CD14-positive monocyte (primary cell): ENCODE measurements around the gene TDRKH. TPM values are rescaled to one million over a fixed set of nuclear protein-coding genes. Genes with fewer than 3 reads are reported as not detected.

Experiments used
- DNase-seq, 3 donors: peaks; one replicate each; pipeline ENCODE4 v3.0.0-alpha.2; 2011 to 2022
- H2AFZ ChIP-seq: 2 replicates; pipeline ENCODE4 v1.6.0; 2012; ENCODE audit warnings: mild to moderate bottlenecking, low read depth, low read length, inconsistent platforms; ENCODE audit not compliant: insufficient read depth, poor library complexity, severe bottlenecking
- H3K27ac ChIP-seq, 2 donors: 1 replicate in 1 of 2; 2 replicates in 1 of 2; pipeline ENCODE4 v1.5.1; 2012 to 2013; ENCODE audit warnings: low read length in 2 of 2, control low read depth in 1 of 2, inconsistent platforms in 1 of 2, low read depth in 1 of 2, mild to moderate bottlenecking in 1 of 2
- H3K27me3 ChIP-seq, 2 donors: one replicate each; pipeline versions ENCODE4 v1.6.0 to v1.6.1; 2011 to 2013; ENCODE audit warnings: low read length in 2 of 2; ENCODE audit not compliant: control insufficient read depth in 2 of 2, insufficient read depth in 2 of 2
- H3K36me3 ChIP-seq, 2 donors: replicated peaks in 1 of 2; 1 replicate in 1 of 2; 2 replicates in 1 of 2; pipeline versions ENCODE4 v1.5.1 to v1.6.1; 2012 to 2013; ENCODE audit warnings: low read length in 2 of 2, control low read depth in 1 of 2, inconsistent platforms in 1 of 2, mild to moderate bottlenecking in 1 of 2; ENCODE audit not compliant: insufficient read depth in 2 of 2, control insufficient read depth in 1 of 2
- H3K4me1 ChIP-seq, 2 donors: 1 replicate in 1 of 2; 2 replicates in 1 of 2; pipeline versions ENCODE4 v1.5.1 to v1.6.1; 2012 to 2013; ENCODE audit warnings: low read length in 2 of 2, control low read depth in 1 of 2, inconsistent platforms in 1 of 2, mild to moderate bottlenecking in 1 of 2, moderate library complexity in 1 of 2; ENCODE audit not compliant: insufficient read depth in 2 of 2, control insufficient read depth in 1 of 2
- H3K4me2 ChIP-seq: replicated peaks from 2 replicates; pipeline ENCODE3; 2012; ENCODE audit warnings: low read length, moderate library complexity, mild to moderate bottlenecking; ENCODE audit not compliant: poor library complexity, severe bottlenecking; ENCODE audit errors: extremely low read depth
- H3K4me3 ChIP-seq, 3 experiments: fragments of 200-600 bp in 1 of 3; sonication (generic) in 1 of 3; replicated peaks in 1 of 3; 1 replicate in 2 of 3; 2 replicates in 1 of 3; pipeline ENCODE4 v1.5.1; 2011 to 2013; ENCODE audit warnings: low read length in 3 of 3, mild to moderate bottlenecking in 3 of 3, control low read depth in 2 of 3, low read depth in 2 of 3, inconsistent platforms in 1 of 3, moderate library complexity in 1 of 3
- H3K79me2 ChIP-seq: 2 replicates; pipeline ENCODE4 v1.6.0; 2012; ENCODE audit warnings: mild to moderate bottlenecking, control low read depth, inconsistent platforms, low read length, moderate library complexity; ENCODE audit not compliant: insufficient read depth
- H3K9ac ChIP-seq: 2 replicates; pipeline ENCODE4 v1.6.0; 2017; ENCODE audit warnings: low read length, mild to moderate bottlenecking; ENCODE audit not compliant: insufficient read depth, poor library complexity, severe bottlenecking
- H3K9me3 ChIP-seq, 2 donors: replicated peaks in 1 of 2; 1 replicate in 1 of 2; 2 replicates in 1 of 2; pipeline versions ENCODE4 v1.5.1 to v1.6.1; 2012 to 2013; ENCODE audit warnings: low read length in 2 of 2, control low read depth in 1 of 2; ENCODE audit not compliant: control insufficient read depth in 1 of 2, insufficient read depth in 1 of 2
- H4K20me1 ChIP-seq: 2 replicates; pipeline ENCODE4 v1.6.0; 2012; ENCODE audit warnings: mild to moderate bottlenecking, low read length, control low read depth, moderate library complexity; ENCODE audit not compliant: insufficient read depth
- H3K27ac Mint-ChIP-seq, 7 donors: one replicate each; pipeline ENCODE4 v1.8.0; 2020; ENCODE audit warnings: mild to moderate bottlenecking in 7 of 7, mixed read lengths in 7 of 7, moderate library complexity in 6 of 7, inconsistent platforms in 2 of 7
- H3K27me3 Mint-ChIP-seq, 3 donors: one replicate each; pipeline ENCODE4 v1.8.0; 2021 to 2022; ENCODE audit warnings: low read depth in 3 of 3, mild to moderate bottlenecking in 3 of 3, mixed read lengths in 3 of 3, moderate library complexity in 3 of 3, inconsistent platforms in 1 of 3
- H3K36me3 Mint-ChIP-seq, 2 donors: one replicate each; pipeline ENCODE4 v1.8.0; 2020; ENCODE audit warnings: mixed read lengths in 2 of 2, inconsistent platforms in 1 of 2, mild to moderate bottlenecking in 1 of 2
- H3K4me1 Mint-ChIP-seq: one replicate; pipeline ENCODE4 v1.8.0; 2020; ENCODE audit warnings: mild to moderate bottlenecking, mixed read lengths
- H3K4me3 Mint-ChIP-seq, 2 donors: one replicate each; pipeline ENCODE4 v1.8.0; 2020; ENCODE audit warnings: mild to moderate bottlenecking in 2 of 2, mixed read lengths in 2 of 2, moderate library complexity in 1 of 2
- H3K9me3 Mint-ChIP-seq, 7 donors: one replicate each; pipeline ENCODE4 v1.8.0; 2020 to 2022; ENCODE audit warnings: mixed read lengths in 7 of 7, mild to moderate bottlenecking in 6 of 7, moderate library complexity in 6 of 7, inconsistent platforms in 2 of 7
- CTCF ChIP-seq: fragments of 200-600 bp; IDR thresholded peaks from one replicate; pipeline ENCODE4 v1.8.0; 2022; ENCODE audit warnings: antibody characterized with exemption, mild to moderate bottlenecking
- WGBS: methylation state at CpG from one replicate; pipeline ENCODE4 v1.1.5; 2013; ENCODE audit warnings: missing lambda C conversion rate; ENCODE audit not compliant: insufficient coverage; 5-methylcytosine and 5-hydroxymethylcytosine counted together
- intact Hi-C, 2 donors: fragments of 100-400 bp; cut with micrococcal nuclease; formaldehyde crosslinking; loops; one replicate each; pipeline versions ENCODE4 v1.15.0 to v1.15.1; 2023
- polyA plus RNA-seq, 3 donors: library from polyadenylated mRNA; depleted of rRNA in 1 of 3; unstranded in 2 of 3; stranded (reverse) in 1 of 3; fragments of 300-500 nt in 2 of 3; fragments of >200 nt in 1 of 3; fragmentation: Illumina TruSeq in 2 of 3; gene quantifications; 1 replicate in 2 of 3; 2 replicates in 1 of 3; pipeline ENCODE4 v1.2.3, GENCODE V29; 2012 to 2021

The TDRKH gene
- polyA plus RNA-seq, 3 donors, result 0.72 to 1.6 (median 1.1) TPM

- Histone ChIP-seq H3K9me3 (peaks cover 0 to 22% of the 10 kb centered on the region in 2 donors), H3K4me3 (peak overlapping the region in 2 of 3 experiments; percentile 17 to 68), H3K36me3 (no peaks in the 10 kb centered on the region), H2AFZ (peak overlapping the region; percentile 56), H3K27ac (no peak overlapping the region), H3K4me1 (peaks cover 45 to 68% of the 10 kb centered on the region in 2 donors), H4K20me1 (no peaks in the 10 kb centered on the region), H3K9ac (peak overlapping the region; percentile 36), H3K79me2 (no peaks in the 10 kb centered on the region), H3K4me2 (peak overlapping the region; percentile 76), H3K27me3 (peaks cover 44 to 61% of the 10 kb centered on the region in 2 donors)
- Mint-ChIP-seq H3K4me1 (peaks cover 60% of the 10 kb centered on the region), H3K9me3 (peaks cover 0 to 21% (median 14%) of the 10 kb centered on the region in 7 donors), H3K27me3 (peaks cover 48 to 75% (median 63%) of the 10 kb centered on the region in 3 donors), H3K36me3 (peaks cover 6 to 13% of the 10 kb centered on the region in 2 donors), H3K4me3 (peak overlapping the region; percentile 60 to 91), H3K27ac (no peak overlapping the region)
- intact Hi-C loops, result loop anchor here in 1 of 2 donors (5.0 kb wide), 1 partner anchor 301 kb away; no protein-coding TSS in a partner anchor
- peak in 2 of 3 donors; percentile 16 to 19 for DNase-seq
- no peak for TF ChIP-seq CTCF
- WGBS, result 2% methylated on average over 117 of the region's 117 CpGs
Measured at GRCh38 chr1:151838222-151839081, 48.2 kb upstream of the TDRKH start.

GRCh38 chr1:151837884-151838221 is 47.6 kb upstream of the TDRKH start:
- no peak for TF ChIP-seq CTCF
- 8% methylated on average over 24 of the region's 26 CpGs for WGBS
- peaks cover 0 to 21% (median 14%) of the 10 kb centered on the region in 7 donors for H3K9me3 Mint-ChIP-seq
- peak overlapping the region in 1 of 7 donors; percentile 20 for H3K27ac Mint-ChIP-seq
- Histone ChIP-seq H3K4me2 (peak overlapping the region; percentile 76), H3K36me3 (no peaks in the 10 kb centered on the region), H3K27ac (no peak overlapping the region), H3K79me2 (no peaks in the 10 kb centered on the region), H3K4me1 (peaks cover 51 to 74% of the 10 kb centered on the region in 2 donors), H3K9ac (peak overlapping the region; percentile 36), H4K20me1 (no peaks in the 10 kb centered on the region), H3K9me3 (peaks cover 0 to 22% of the 10 kb centered on the region in 2 donors), H3K27me3 (peaks cover 44 to 57% of the 10 kb centered on the region in 2 donors), H2AFZ (peak overlapping the region; percentile 56), H3K4me3 (peak overlapping the region in 1 of 3 experiments; percentile 68)
- H3K36me3 Mint-ChIP-seq, result peaks cover 6 to 13% of the 10 kb centered on the region in 2 donors
- peaks cover 64% of the 10 kb centered on the region for H3K4me1 Mint-ChIP-seq
- intact Hi-C loops, result loop anchor here in 1 of 2 donors (5.0 kb wide), 1 partner anchor 301 kb away; no protein-coding TSS in a partner anchor
- peaks cover 48 to 71% (median 60%) of the 10 kb centered on the region in 3 donors for H3K27me3 Mint-ChIP-seq
- DNase-seq, result no peak
- peak overlapping the region; percentile 66 to 88 for H3K4me3 Mint-ChIP-seq
